ENCODE results near the gene RAG1. TPM values are rescaled to one million over a fixed set of nuclear protein-coding genes. Genes with fewer than 3 reads are reported as not detected.

RAG1 gene
- total and polyA plus RNA-seq, 2 donors (not counting 1 experiment from before 2014, with no cell fraction given): 0.06 to 0.37 TPM

DNA sequence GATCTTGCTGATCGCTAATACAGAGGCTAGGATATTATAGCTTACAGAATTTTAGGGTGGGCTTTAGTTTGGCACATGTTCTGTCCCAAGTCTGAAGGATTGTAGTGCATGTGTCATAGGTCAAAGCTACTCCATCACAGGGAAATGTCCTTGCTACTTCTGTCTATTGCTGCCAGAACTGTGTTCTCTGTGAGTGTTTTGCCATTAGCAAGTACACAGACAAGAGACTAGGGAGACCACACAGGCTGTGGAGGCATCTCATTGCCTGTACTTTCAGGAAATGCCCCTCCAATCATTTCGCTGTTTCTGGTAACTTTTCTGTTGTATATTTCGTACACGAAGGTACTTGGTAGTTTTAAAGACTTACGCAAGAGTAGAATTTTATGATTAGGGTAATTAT lies 55.7 kb downstream of the RAG1 start:
- Histone ChIP-seq H3K4me3 (ENCODE audit: control extremely low read depth in 1 of 5, extremely low read depth in 1 of 5, insufficient read depth in 1 of 5, low read depth in 2 of 5, low read length in 4 of 5) (no peak overlapping the region), H3K4me2 (replicated peaks; ENCODE audit: low read depth, low read length, poor library complexity, severe bottlenecking) (no peak overlapping the region), H4K20me1 (ENCODE audit: control insufficient read depth, insufficient read depth, low read length, poor library complexity, severe bottlenecking) (no peaks in the 10 kb centered on the region), H3K9me3 (ENCODE audit: control extremely low read depth in 1 of 3, control insufficient read depth in 2 of 3, insufficient read depth in 1 of 3, low read length in 2 of 3) (no peaks in the 10 kb centered on the region), H3K9ac (ENCODE audit: low read length) (no peak overlapping the region), H3K27ac (ENCODE audit: low read length in 2 of 2) (no peak overlapping the region), H3K4me1 (ENCODE audit: control insufficient read depth in 2 of 2, insufficient read depth in 2 of 2, low read length in 2 of 2) (peaks cover 5 to 6% of the 10 kb centered on the region in 2 donors), H3K79me2 (ENCODE audit: control insufficient read depth, insufficient read depth, low read length) (no peaks in the 10 kb centered on the region), H3K36me3 (replicated peaks in 1 of 2; ENCODE audit: control extremely low read depth in 1 of 2, control insufficient read depth in 1 of 2, extremely low read depth in 1 of 2, insufficient read depth in 2 of 2, low read length in 1 of 2) (no peaks in the 10 kb centered on the region), H3K27me3 (replicated peaks in 1 of 4; ENCODE audit: control extremely low read depth in 1 of 4, control insufficient read depth in 3 of 4, insufficient read depth in 4 of 4, low read length in 3 of 4) (peaks cover 0 to 19% (median 3%) of the 10 kb centered on the region in 4 experiments), H2AFZ (ENCODE audit: insufficient read depth, low read depth, low read length, poor library complexity, severe bottlenecking) (no peak overlapping the region)
- ChIA-PET POLR2A (no interaction called here), CTCF (interaction anchor here (0.9 kb wide), 1 partner anchor 333 kb away, joined by 3 read pairs; no protein-coding TSS in a partner anchor)
- no peak overlapping the region for H3K4me3 Mint-ChIP-seq
- ATAC-seq (ENCODE audit: low read depth): no peak
- no peak overlapping the region for H3K27ac Mint-ChIP-seq
- WGBS (ENCODE audit: insufficient coverage): no CpG with 5 or more reads among the region's 5 CpGs
- TF ChIP-seq, protein P1, sequence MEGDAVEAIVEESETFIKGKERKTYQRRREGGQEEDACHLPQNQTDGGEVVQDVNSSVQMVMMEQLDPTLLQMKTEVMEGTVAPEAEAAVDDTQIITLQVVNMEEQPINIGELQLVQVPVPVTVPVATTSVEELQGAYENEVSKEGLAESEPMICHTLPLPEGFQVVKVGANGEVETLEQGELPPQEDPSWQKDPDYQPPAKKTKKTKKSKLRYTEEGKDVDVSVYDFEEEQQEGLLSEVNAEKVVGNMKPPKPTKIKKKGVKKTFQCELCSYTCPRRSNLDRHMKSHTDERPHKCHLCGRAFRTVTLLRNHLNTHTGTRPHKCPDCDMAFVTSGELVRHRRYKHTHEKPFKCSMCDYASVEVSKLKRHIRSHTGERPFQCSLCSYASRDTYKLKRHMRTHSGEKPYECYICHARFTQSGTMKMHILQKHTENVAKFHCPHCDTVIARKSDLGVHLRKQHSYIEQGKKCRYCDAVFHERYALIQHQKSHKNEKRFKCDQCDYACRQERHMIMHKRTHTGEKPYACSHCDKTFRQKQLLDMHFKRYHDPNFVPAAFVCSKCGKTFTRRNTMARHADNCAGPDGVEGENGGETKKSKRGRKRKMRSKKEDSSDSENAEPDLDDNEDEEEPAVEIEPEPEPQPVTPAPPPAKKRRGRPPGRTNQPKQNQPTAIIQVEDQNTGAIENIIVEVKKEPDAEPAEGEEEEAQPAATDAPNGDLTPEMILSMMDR (IDR thresholded peaks at IDR 0.05): no peak
- no peak for TF ChIP-seq EZH2 (IDR thresholded peaks at IDR 0.05; ENCODE audit: borderline replicate concordance, insufficient read depth, low read depth, low read length, poor library complexity, severe bottlenecking)
- H3K4me1 Mint-ChIP-seq: peaks cover 8% of the 10 kb centered on the region
- no peak for DNase-seq
- H3K27me3 Mint-ChIP-seq: peaks cover 50% of the 10 kb centered on the region
- no peaks in the 10 kb centered on the region for H3K9me3 Mint-ChIP-seq (ENCODE audit: insufficient read depth)
- intact Hi-C loops (cut with micrococcal nuclease): no loop called here

DNA sequence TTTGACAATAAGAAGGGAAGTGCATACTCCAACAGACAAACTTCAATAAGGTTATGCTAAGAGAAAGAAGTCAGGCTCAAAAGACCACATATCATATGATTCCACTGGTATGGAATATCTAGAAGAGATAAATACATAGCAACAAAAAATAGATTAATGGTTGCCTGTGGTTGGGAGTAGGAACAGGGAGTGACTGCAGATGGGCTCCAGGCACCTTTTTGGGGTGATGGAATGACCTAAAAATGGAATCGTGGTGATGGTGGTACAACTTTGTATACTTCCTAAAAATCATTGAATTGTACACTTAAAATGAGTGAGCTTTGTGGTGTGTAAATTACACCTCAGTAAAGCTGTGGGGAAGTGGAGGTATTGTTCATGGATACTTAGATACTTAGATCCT lies 59.2 kb downstream of the RAG1 start:
- H3K27me3 Mint-ChIP-seq: peaks cover 31% of the 10 kb centered on the region
- no peak overlapping the region for H3K4me3 Mint-ChIP-seq
- intact Hi-C loops (cut with micrococcal nuclease): no loop called here
- no peaks in the 10 kb centered on the region for H3K4me1 Mint-ChIP-seq
- Histone ChIP-seq H3K36me3 (replicated peaks in 1 of 2; ENCODE audit: control extremely low read depth in 1 of 2, control insufficient read depth in 1 of 2, extremely low read depth in 1 of 2, insufficient read depth in 2 of 2, low read length in 1 of 2) (no peaks in the 10 kb centered on the region), H3K79me2 (ENCODE audit: control insufficient read depth, insufficient read depth, low read length) (no peaks in the 10 kb centered on the region), H3K4me2 (replicated peaks; ENCODE audit: low read depth, low read length, poor library complexity, severe bottlenecking) (no peak overlapping the region), H3K27me3 (replicated peaks in 1 of 4; ENCODE audit: control extremely low read depth in 1 of 4, control insufficient read depth in 3 of 4, insufficient read depth in 4 of 4, low read length in 3 of 4) (peaks cover 0 to 3% (median under 1%) of the 10 kb centered on the region in 4 experiments), H3K4me3 (ENCODE audit: control extremely low read depth in 1 of 5, extremely low read depth in 1 of 5, insufficient read depth in 1 of 5, low read depth in 2 of 5, low read length in 4 of 5) (no peak overlapping the region), H4K20me1 (ENCODE audit: control insufficient read depth, insufficient read depth, low read length, poor library complexity, severe bottlenecking) (no peaks in the 10 kb centered on the region), H3K9me3 (ENCODE audit: control extremely low read depth in 1 of 3, control insufficient read depth in 2 of 3, insufficient read depth in 1 of 3, low read length in 2 of 3) (no peaks in the 10 kb centered on the region), H3K27ac (ENCODE audit: low read length in 2 of 2) (no peak overlapping the region), H3K4me1 (ENCODE audit: control insufficient read depth in 2 of 2, insufficient read depth in 2 of 2, low read length in 2 of 2) (no peaks in the 10 kb centered on the region), H3K9ac (ENCODE audit: low read length) (no peak overlapping the region), H2AFZ (ENCODE audit: insufficient read depth, low read depth, low read length, poor library complexity, severe bottlenecking) (no peak overlapping the region)
- no peak overlapping the region for H3K27ac Mint-ChIP-seq
- DNase-seq (no peak), ATAC-seq (ENCODE audit: low read depth) (no peak)
- CTCF ChIA-PET: no interaction called here
- no CpG with 5 or more reads among the region's 1 CpG for WGBS (ENCODE audit: insufficient coverage)
- no peaks in the 10 kb centered on the region for H3K9me3 Mint-ChIP-seq (ENCODE audit: insufficient read depth)
- no peak for TF ChIP-seq EZH2 (IDR thresholded peaks at IDR 0.05; ENCODE audit: borderline replicate concordance, insufficient read depth, low read depth, low read length, poor library complexity, severe bottlenecking)
- TF ChIP-seq, protein P1 (IDR thresholded peaks at IDR 0.05): no peak
- POLR2A ChIA-PET: no interaction called here
